Measurements from ENCODE around the gene ZSCAN4. TPM values are rescaled to one million over a fixed set of nuclear protein-coding genes. Genes with fewer than 3 reads are reported as not detected.

Gene ZSCAN4, protein sequence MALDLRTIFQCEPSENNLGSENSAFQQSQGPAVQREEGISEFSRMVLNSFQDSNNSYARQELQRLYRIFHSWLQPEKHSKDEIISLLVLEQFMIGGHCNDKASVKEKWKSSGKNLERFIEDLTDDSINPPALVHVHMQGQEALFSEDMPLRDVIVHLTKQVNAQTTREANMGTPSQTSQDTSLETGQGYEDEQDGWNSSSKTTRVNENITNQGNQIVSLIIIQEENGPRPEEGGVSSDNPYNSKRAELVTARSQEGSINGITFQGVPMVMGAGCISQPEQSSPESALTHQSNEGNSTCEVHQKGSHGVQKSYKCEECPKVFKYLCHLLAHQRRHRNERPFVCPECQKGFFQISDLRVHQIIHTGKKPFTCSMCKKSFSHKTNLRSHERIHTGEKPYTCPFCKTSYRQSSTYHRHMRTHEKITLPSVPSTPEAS
- not detected for total RNA-seq

GRCh38 chr19:57668635-57669034, at the start of gene ZSCAN4:
Gene ZSCAN4 (plus strand): TSS chr19:57668935. CDS start chr19:57676146, 7,211 bp downstream.
- DNase-seq (ENCODE audit: low read depth in 2 of 3, low spot score in 2 of 3), result no peak

DNA sequence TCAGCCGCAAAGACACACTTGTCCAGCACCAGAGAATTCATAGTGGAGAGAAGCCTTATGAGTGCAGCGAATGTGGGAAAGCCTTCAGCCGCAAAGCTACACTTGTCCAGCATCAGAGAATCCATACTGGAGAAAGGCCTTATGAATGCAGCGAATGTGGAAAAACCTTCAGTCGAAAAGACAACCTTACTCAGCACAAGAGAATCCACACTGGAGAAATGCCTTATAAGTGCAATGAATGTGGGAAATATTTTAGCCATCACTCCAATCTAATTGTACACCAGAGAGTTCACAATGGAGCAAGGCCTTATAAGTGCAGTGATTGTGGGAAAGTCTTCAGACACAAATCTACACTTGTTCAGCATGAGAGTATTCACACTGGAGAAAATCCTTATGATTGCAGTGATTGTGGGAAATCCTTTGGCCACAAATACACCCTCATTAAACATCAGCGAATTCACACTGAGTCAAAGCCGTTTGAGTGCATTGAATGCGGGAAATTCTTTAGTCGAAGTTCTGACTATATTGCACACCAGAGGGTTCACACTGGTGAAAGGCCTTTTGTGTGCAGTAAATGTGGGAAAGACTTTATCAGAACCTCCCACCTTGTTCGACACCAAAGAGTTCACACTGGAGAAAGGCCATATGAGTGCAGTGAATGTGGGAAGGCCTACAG, 47.9 kb upstream of the ZSCAN4 start:
- DNase-seq (ENCODE audit: low read depth in 2 of 3, low spot score in 2 of 3), result peak in 1 of 3 donors; percentile 48

DNA sequence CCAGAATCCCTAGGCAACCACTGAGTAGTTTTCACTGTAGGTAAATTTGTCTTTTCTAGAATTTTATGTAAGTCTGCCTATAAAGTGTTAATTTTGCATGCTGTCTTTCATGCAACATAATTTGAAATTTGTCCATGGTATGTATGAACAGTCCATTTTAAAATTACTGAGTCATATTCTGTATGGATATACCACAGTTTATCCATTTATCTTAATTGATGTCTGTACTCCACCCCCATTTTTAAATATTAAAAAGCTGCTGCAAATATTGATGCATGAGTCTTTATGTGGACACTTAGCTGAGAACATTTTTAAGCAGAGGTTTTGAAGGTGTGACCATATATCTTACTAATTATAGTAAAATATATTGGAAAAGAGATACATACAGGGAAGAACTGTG, 45.6 kb upstream of the ZSCAN4 start:
- no peak for DNase-seq (ENCODE audit: low read depth in 2 of 3, low spot score in 2 of 3)

DNA sequence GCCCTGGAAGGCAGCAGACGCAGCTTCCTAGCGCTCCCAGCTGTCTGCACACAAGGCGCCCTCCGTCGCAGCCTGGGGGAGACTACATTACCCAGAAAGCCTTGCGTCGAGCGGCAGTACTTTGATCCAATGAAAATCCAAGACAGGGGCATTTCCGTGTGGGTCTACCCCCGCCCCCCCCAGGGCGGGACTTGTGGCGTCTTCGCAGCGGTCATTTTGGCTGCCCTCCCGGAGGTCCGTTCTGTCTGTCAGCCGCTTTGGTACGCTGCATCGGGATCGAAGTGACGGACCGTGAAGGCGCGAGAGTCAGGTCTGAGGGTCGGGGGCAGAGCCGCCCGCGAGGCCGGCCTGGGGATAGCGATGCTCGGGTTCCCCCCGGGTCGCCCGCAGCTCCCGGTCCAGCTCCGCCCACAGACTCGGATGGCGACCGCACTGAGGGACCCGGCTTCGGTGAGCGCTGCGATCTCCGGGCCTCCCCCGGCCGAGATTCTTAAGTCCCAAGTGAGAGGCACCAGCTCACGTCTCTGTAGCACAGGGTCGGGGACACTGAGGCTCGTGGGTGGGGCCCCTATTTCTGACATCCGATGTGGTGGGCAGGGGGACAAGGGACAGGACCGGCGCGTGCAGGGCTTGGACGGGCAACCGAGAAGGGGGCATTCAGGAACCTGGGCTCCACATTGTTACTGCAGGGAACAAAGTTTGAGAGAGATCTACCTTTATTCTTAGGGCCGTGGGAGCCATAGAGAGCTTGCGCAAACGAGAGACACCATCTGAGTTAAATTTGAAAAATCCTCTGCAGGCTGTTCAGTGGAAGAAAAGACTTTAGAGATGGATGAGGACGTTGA, 35.5 kb upstream of the ZSCAN4 start, which contains the start of gene ZNF211:
ZNF211 (plus strand) TSS at position 182 of the 845 bp plus-strand sequence; CDS start at position 361, 179 bp downstream.
- peak; percentile 72 to 97 (median 93) for DNase-seq (ENCODE audit: low read depth in 2 of 3, low spot score in 2 of 3)

DNA sequence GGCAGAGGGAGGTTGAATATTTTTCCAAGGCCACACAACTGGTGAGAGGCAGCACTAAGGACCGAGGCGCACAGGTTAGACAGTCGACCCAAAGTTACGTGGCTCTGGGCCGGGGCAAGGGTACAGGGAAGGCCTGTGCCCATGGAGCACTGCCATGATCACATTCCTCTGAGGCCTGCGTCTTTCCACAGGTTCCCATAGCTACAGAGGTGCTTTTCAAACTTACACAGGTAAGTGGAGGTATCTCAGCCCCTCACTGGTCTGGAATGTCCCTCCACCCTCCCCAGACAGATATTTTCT, 35.0 kb upstream of the ZSCAN4 start:
- DNase-seq (ENCODE audit: low read depth in 2 of 3, low spot score in 2 of 3), result no peak

- DNase-seq (ENCODE audit: low read depth in 2 of 3, low spot score in 2 of 3), result no peak
These were observed 31.4 kb upstream of the ZSCAN4 start for GRCh38 chr19:57637379-57637778.

GRCh38 chr19:57641715-57642234, 27.0 kb upstream of the ZSCAN4 start:
- DNase-seq (ENCODE audit: low read depth in 2 of 3, low spot score in 2 of 3), result no peak

- DNase-seq (ENCODE audit: low read depth in 2 of 3, low spot score in 2 of 3), result no peak
These were observed 26.2 kb upstream of the ZSCAN4 start for GRCh38 chr19:57642396-57643046.

DNA sequence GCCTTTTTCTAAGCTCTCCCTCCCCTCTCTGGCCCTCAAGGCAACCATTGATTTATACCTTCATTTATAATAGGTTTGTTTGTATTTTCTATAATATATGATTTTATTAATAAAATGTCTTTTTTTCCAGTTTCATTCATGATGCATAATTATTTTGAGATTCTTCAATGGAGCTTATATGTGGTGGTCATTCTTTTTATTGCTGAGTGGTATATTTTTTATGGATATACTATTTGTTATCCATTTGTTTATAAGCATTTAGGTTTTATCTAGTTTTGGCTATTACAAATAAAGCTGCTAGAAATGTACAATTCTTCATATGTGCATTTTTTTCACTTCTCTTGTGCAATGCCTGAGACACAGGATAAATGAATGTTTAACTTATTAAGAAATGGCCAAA, 25.0 kb upstream of the ZSCAN4 start:
- DNase-seq (ENCODE audit: low read depth in 2 of 3, low spot score in 2 of 3), result no peak

DNA sequence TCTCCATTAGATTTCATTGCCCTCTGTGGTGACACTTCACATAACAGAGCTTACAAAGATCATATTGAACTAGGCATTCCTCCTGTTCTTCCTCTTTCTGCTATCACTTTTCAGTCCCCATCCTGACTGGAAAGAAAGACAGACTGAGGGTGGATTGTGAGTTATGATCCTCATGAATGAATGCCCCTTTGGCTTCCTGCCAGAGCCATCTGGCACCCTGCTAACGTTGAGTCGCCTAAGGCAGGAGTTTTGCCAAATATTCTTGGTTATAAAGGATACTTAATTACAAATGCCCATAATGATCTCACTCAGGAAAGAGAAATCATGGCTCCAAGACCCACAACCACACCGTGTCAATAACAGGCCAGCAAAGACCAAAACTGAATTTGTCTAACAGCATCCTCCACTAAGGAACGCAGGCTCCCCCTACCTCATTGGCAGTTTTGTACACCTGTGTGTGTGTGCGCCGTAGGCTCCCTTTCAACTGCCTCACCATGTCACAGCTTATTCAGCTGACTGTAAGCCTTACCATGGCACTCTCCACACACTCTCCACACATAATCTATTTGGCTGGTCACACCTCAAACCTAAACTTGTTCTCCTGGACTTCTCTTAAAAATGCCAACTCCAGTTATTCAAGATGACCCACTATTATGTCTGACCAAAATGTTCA, 20.3 kb upstream of the ZSCAN4 start:
- no peak for DNase-seq (ENCODE audit: low read depth in 2 of 3, low spot score in 2 of 3)

- DNase-seq (ENCODE audit: low read depth in 2 of 3, low spot score in 2 of 3), result no peak
These were observed 17.1 kb upstream of the ZSCAN4 start for GRCh38 chr19:57651654-57651996.

DNA sequence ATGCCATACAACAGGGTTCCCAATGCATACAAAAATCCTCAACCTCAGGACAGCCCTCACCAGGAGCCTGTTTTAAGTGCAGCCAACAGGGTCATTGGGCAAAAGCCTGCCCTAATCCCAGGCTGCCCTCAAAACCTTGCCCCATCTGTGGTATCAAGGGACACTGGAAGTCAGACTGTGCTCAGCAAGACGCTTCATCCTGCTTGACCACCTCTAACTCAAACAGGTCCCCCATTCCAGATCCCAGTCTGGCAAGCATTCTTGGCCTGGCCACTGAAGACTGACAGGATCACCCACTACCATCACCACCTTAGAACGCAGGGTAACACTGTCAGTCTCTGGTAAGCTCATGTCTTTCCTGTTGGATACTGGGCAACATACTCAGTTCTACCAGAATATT, 15.0 kb upstream of the ZSCAN4 start:
- no peak for DNase-seq (ENCODE audit: low read depth in 2 of 3, low spot score in 2 of 3)

- no peak for DNase-seq (ENCODE audit: low read depth in 2 of 3, low spot score in 2 of 3)
These were observed 13.3 kb upstream of the ZSCAN4 start for GRCh38 chr19:57655443-57655842.

DNA sequence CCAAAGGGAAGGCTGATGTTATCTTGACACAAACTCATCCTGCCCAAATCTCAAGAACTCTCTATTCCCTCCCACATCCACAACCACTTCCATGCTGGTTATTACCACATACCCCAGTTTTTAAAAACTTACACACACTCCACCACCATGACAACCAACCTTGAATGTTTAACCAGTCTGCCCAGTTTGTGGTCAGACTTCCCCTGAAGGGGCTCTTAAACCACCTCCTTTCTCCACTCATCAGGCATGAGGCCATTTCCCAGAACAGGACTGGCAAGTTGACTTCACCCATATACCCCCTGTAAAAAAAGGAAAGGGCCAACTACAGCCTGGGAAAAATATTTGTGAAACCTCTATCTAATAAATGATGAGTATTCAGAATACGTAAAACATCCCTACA, 12.4 kb upstream of the ZSCAN4 start:
- no peak for DNase-seq (ENCODE audit: low read depth in 2 of 3, low spot score in 2 of 3)

DNA sequence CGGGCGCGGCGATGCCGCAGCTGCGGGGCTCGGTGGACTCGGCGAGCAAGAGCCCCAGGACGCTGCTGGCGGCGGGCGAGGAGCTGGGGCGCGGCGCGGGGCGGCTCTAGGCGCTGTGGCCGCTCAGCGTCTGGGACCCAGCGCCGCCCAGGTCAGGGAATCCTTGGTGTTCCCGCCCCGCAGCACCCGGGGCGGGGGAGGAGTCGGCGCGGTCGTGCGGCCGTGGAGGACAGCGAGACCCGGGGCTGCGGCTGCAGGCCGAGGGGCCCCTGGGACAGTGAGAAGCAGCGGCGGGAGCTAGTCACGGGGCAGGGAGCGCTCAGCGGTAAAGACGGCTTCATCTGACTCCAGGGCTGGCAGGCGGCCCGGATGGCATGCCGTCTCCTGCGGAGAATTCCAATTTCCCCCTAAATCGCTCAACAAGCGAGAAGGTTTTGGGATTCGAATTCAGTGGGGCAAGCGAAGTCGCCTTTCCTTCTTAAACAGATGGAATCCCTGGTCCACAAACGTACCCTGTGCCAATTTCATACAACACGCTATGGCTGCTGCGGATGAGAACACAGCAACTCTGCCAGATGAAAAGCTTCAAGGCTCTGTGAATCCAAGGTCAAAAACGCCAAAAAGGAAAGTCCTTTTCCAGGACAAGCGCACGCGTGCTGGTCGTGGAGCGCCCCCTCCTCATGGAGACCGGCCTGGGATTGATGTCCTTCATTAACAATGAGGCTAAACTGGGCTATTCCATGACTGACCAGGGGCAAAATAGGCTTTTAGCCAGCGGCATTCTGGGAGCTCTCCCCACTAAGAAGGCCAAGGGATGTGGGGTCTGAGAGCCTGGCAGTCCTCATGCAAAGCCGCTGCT, 4.2 kb upstream of the ZSCAN4 start:
- peak in 2 of 3 donors; percentile 17 to 31 for DNase-seq (ENCODE audit: low read depth in 2 of 3, low spot score in 2 of 3)

DNA sequence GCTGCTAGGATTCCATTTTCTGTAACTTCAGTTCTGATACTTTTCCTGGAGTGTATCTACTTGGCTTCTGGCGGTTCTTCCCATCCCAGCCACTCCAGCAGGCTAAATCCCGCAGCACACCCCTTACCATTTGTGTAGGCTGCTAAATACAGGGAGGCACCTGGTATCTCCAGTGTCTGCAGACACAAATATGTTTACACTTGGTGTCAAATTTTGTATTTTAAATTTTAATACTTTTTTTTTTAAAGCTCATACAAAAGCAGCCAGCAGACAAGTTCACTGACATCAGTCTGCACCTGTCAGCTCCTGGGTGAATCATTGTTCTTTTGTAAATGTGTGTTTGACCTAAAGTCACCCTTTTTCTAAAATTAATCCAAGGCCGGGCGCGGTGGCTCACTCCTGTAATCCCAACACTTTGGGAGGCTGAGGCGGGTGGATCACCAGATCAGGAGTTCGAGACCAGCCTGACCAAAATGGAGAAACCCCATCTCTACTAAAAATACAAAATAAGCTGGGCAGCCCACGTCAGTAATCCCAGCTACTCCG, 3.4 kb upstream of the ZSCAN4 start:
- DNase-seq (ENCODE audit: low read depth in 2 of 3, low spot score in 2 of 3), result no peak

- no peak for DNase-seq (ENCODE audit: low read depth in 2 of 3, low spot score in 2 of 3)
These were observed 1.5 kb upstream of the ZSCAN4 start for GRCh38 chr19:57667228-57667627.

GRCh38 chr19:57671124-57671895, 2.6 kb downstream of the ZSCAN4 start:
- DNase-seq (ENCODE audit: low read depth in 2 of 3, low spot score in 2 of 3), result no peak
